ENCODE results near the gene ADD3.
A peak's percentile ranks its signal among the peaks of the same experiment; 100 is the strongest.

Gene ADD3

GRCh38 chr10:110006358-110007160, 1.2 kb upstream of the ADD3 start:
- peak; percentile 37 for DNase-seq

- DNase-seq = peak; percentile 71
These were observed 553 bp upstream of the ADD3 start for GRCh38 chr10:110007161-110007700.

GRCh38 chr10:110008518-110009339, 945 bp downstream of the ADD3 start:
- DNase-seq = peak; percentile 37

GRCh38 chr10:110009736-110010475, 2.1 kb downstream of the ADD3 start:
- peak; percentile 38 for DNase-seq

GRCh38 chr10:110010486-110011378, 2.9 kb downstream of the ADD3 start:
- DNase-seq = no peak

GRCh38 chr10:110011681-110012080, 3.9 kb downstream of the ADD3 start:
- no peak for DNase-seq

GRCh38 chr10:110013630-110014293, 6.0 kb downstream of the ADD3 start:
- DNase-seq = peak; percentile 26

GRCh38 chr10:110016039-110016438, 8.3 kb downstream of the ADD3 start:
- no peak for DNase-seq

- DNase-seq = no peak
These were observed 9.3 kb downstream of the ADD3 start for GRCh38 chr10:110017052-110017451.

- no peak for DNase-seq
These were observed 10.1 kb downstream of the ADD3 start for GRCh38 chr10:110017907-110018306.

GRCh38 chr10:110020265-110020664, 12.5 kb downstream of the ADD3 start:
- DNase-seq = no peak

GRCh38 chr10:110022716-110023504, 15.1 kb downstream of the ADD3 start:
- DNase-seq = no peak

GRCh38 chr10:110023785-110024465, 16.1 kb downstream of the ADD3 start:
- no peak for DNase-seq

- DNase-seq = no peak
These were observed 21.7 kb downstream of the ADD3 start for GRCh38 chr10:110029450-110029849.

- no peak for DNase-seq
These were observed 25.3 kb downstream of the ADD3 start for GRCh38 chr10:110032801-110033700.

GRCh38 chr10:110033701-110034235, 26.0 kb downstream of the ADD3 start:
- no peak for DNase-seq

- no peak for DNase-seq
These were observed 26.8 kb downstream of the ADD3 start for GRCh38 chr10:110034596-110034995.
